Tibial nerve (tissue), 4 donors: ENCODE results near the gene RMND5A.
"Not testable (repeated sequence)": the region's sequence is repeated elsewhere in the genome, so short reads cannot be mapped to it uniquely, and the experiment has no call there.

Experiments used
- EP300 ChIP-seq, 2 donors: sonication (generic); formaldehyde crosslinking; IDR thresholded peaks; one replicate each; pipeline ENCODE4 v1.6.1; 2017; ENCODE audit warnings: antibody characterized with exemption in 2 of 2, mild to moderate bottlenecking in 1 of 2
- TF ChIP-seq, protein P1 (sequence below), 5 experiments: fragments of 200-600 bp in 3 of 5; fragments of 450-650 bp in 2 of 5; sonication (generic) in 3 of 5; IDR thresholded peaks; one replicate each; pipeline ENCODE4 v1.5.1; 2016 to 2019; ENCODE audit warnings: antibody characterized with exemption in 5 of 5, mild to moderate bottlenecking in 3 of 5, moderate library complexity in 2 of 5

DNA sequence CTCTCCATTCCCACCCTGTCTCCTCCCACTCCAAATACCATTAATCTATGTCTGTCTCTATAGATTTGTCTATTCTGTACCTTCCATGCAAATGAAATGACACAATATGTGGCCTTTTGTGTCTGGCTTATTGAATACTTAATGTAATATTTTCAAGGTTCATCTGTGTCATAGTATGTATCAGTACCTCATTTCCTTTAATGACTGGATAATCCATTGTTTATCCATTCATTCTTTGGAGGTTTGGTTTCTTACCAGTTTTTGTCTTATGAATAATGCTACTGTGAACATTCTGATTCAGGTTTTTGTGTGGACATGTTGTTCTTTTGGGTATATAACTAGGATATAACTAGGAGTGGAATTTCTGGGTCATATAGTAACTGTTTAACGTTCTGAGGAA is 14.8 kb downstream of the RMND5A start:
- TF ChIP-seq, protein P1, sequence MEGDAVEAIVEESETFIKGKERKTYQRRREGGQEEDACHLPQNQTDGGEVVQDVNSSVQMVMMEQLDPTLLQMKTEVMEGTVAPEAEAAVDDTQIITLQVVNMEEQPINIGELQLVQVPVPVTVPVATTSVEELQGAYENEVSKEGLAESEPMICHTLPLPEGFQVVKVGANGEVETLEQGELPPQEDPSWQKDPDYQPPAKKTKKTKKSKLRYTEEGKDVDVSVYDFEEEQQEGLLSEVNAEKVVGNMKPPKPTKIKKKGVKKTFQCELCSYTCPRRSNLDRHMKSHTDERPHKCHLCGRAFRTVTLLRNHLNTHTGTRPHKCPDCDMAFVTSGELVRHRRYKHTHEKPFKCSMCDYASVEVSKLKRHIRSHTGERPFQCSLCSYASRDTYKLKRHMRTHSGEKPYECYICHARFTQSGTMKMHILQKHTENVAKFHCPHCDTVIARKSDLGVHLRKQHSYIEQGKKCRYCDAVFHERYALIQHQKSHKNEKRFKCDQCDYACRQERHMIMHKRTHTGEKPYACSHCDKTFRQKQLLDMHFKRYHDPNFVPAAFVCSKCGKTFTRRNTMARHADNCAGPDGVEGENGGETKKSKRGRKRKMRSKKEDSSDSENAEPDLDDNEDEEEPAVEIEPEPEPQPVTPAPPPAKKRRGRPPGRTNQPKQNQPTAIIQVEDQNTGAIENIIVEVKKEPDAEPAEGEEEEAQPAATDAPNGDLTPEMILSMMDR (IDR thresholded peaks at IDR 0.05): not testable (repeated sequence)
- not testable (repeated sequence) for TF ChIP-seq EP300 (IDR thresholded peaks at IDR 0.05)
